Stimulated activated CD4-positive, alpha-beta T cell treated with anti-CD3 and anti-CD28 coated beads, Interleukin-12 subunit alpha, Interleukin-12 subunit beta, amount 100 ng/mL, for 4 hours (primary cell): ENCODE data around the gene UCKL1.
"Not testable (repeated sequence)": the region's sequence is repeated elsewhere in the genome, so short reads cannot be mapped to it uniquely, and the experiment has no call there.

Experiments used
- DNase-seq: peaks from one replicate; pipeline ENCODE4 v3.0.0-alpha.2; 2020

Gene UCKL1

DNA sequence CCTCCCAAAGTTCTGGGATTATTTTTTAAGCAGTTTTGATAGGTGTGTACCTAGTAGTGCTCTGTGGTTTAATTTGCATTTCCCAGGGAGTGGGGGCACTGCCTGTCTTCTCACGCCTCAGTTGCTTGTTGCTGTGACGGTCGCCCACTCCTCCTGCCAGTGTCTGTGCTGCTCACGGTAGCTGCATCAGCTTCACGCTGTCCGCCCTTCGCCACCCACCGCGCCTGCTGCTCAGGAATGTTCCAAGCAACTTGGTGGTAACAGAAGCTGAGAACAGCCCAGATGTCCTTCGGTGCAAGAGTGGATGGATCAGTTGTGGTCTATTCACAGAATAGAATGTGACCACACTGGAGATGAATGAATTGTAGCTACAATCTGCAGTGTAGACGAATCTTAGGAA lies 38.4 kb downstream of the UCKL1 start:
- no peak for DNase-seq

DNA sequence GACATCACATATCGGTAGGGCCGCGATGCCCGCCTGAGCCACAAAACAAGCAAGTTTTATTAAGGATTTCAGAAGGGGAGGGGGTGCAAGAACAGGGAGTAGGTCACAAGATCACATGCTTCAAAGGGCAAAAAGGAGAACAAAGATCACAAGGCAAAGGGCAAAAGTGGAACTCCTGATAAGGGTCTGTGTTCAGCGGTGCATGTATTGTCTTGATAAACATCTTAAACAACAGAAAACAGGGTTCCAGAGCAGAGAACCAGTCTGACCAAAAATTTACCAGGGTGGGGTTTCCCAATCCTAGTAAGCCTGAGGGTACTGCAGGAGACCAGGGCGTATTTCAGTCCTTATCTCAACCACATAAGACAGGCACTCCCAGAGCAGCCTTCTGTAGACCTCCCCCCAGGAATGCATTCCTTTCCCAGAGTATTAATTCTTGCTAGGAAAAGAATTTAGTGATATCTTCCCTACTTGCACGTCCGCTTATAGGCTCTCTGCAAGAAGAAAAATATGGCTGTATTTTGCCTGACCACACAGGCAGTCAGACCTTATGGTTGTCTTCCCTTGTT lies 39.8 kb downstream of the UCKL1 start:
- not testable (repeated sequence) for DNase-seq

DNA sequence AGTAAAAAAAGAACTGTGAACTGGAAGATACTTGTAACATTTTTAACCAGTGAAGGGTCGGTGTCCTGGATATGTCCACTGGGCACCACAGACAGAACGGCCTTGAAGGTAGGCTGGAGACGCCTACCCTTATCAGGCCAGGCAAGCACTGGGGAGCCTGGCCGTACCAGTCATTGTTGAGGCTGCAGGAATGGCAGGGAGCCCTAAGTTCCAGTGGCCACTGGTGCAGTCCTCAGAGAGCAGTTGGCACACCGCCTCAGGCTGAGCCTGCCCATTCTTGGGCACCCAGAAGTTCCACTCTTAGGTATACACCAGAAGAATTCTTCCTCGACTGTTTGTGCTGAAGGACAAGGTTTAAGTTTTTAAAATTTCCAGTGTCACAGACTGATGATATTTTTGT lies 40.7 kb downstream of the UCKL1 start:
- DNase-seq: no peak

DNA sequence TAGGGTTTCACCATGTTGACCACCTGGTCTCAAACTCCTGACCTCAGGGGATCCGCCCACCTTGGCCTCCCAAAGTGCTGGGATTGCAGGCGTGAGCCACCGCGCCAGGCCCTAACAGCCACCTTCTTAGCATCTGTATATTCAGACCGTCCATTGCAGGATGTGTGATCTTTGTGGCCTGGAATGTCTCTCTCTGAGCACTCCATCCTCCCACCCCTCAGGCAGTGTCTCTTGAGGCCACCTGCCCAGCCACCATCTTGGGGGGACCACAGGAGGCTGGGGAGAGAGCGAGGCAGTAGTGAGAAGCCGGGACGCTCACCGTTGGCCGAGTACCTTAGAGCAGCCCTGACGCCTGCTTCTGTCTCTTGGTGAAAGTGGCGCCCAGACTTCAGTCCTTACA lies 42.4 kb downstream of the UCKL1 start:
- no peak for DNase-seq

DNA sequence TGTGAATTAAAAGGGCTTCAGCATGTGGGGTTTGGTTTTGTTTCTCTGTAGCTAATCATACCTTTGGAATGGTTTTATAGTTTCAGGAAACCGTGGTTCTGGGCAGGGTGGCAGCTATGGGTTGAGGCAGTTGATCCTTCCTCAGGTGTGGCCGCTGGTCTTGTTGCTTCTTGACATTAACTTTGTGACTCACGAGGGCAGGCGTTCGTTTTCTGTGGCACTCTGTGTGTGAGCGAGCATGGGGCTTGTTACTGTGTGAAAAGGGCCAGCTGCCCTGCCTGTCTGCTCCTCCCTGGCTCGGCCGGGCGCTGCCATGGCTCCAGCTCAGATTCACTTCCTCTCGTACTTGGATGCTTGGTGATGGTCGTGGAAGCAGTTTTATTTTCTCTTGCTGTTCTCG lies 45.0 kb downstream of the UCKL1 start:
- no peak for DNase-seq

GRCh38 chr20:63908008-63908682 lies 48.1 kb downstream of the UCKL1 start:
- no peak for DNase-seq

DNA sequence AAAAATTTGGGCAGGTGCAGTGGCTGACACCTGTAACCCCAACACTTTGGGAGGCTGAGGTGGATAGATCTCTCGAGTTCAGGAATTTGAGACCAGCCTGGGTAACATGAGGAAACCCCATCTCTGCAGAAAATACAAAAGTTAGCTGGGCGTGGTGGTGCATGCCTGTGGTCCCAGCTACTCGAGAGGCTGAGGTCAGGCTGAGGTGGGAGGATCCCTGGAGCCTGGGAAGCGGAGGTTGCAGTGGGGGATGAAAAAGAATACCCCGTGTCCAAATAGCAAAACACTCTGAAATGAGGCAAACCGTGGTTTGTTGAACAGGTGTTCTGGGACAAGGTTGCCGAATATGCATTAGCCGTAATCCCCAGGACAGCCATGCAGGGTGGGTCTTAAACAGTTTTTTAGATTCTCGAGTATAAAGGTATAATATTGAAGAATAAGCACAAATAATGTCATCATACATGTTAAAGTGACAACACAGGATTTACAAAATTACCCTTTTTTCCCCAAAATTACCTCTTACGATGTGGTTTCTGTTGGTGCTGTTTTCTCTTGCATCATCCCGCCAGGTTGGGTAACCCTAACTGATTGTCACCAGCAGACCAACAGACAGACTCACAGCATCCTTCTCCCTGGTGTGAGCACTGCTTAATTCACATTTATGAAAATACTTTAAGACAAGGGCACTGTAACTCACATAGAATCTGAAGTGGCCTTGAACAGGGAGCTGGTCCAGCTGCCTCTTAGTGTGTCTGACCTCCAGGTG lies 52.2 kb downstream of the UCKL1 start:
- DNase-seq: no peak

DNA sequence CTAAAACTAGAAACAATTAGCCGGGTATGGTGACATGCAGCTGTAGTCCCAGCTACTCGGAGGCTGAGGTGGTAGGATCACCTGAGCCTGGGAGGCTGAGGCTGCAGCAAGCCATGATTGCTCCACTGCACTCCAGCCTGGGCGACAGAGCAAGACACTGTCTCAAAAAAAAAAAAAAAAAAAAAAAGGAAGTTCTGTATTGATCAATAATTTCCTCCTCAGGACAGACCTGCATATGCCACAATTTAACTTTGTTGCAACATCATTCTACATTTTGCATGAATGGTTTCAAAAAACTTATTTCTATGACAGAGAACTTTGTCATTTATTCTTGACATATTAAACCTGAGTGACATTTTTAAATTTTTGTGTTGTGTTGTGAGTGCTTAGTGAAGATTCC lies 55.8 kb downstream of the UCKL1 start:
- no peak for DNase-seq

- no peak for DNase-seq
Observed at GRCh38 chr20:63898882-63899558, 57.2 kb downstream of the UCKL1 start.

- no peak for DNase-seq
Observed at GRCh38 chr20:63897978-63898561, 58.1 kb downstream of the UCKL1 start.

- DNase-seq: no peak
Observed at GRCh38 chr20:63896264-63897105, 59.7 kb downstream of the UCKL1 start.

DNA sequence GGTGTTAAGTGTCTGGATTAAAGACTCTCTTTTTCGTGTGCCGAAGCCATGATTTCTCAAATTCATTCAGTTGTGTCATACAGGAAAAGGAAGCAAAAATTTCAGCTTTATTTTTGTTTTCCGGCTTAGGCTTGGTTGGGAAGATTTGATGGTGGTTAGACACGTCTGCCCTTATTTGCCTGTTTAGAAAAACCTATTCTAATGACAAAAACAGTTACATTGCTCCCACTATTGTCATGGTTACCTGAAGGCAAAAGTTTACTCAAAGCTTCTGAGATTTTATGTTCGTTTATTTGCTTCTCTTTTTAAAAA lies 60.3 kb downstream of the UCKL1 start:
- DNase-seq: no peak

DNA sequence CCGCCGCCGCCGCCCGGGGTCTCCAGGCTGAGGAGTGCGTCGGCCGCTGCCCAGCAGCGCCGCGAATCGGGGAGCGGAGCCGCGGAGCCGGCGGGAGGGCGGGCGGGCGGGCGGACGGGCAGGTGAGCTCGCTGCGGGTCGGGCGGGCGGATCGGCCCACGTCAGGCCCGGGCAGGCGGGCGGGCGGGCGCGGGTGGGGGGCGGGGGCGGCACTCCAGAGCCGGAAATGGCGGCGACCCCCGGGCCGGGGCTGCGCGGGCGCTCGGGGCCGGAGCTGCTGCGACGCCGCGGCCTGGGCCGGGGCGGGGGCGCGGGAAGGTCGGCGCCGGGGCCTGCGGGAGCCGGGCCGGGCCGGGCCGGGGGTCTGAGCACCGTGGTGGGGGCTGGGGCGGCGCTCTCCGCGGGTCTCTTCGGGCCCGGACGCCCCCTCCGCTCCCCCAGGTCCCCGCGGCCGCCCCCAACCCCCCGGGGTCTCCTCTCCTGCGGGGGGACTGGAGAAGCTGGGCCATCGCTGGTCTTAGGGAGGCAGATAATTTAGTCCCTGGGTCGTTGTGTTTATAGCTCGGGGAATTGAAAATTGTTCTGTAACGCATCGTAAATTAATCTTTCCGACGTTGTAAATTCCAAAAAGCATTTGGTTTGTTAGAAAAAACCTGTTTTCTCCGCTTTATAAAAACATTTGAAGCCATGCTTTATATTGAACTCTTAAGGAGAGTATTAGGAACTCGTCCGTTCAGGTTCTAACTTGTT lies 60.8 kb downstream of the UCKL1 start:
- DNase-seq: no peak

DNA sequence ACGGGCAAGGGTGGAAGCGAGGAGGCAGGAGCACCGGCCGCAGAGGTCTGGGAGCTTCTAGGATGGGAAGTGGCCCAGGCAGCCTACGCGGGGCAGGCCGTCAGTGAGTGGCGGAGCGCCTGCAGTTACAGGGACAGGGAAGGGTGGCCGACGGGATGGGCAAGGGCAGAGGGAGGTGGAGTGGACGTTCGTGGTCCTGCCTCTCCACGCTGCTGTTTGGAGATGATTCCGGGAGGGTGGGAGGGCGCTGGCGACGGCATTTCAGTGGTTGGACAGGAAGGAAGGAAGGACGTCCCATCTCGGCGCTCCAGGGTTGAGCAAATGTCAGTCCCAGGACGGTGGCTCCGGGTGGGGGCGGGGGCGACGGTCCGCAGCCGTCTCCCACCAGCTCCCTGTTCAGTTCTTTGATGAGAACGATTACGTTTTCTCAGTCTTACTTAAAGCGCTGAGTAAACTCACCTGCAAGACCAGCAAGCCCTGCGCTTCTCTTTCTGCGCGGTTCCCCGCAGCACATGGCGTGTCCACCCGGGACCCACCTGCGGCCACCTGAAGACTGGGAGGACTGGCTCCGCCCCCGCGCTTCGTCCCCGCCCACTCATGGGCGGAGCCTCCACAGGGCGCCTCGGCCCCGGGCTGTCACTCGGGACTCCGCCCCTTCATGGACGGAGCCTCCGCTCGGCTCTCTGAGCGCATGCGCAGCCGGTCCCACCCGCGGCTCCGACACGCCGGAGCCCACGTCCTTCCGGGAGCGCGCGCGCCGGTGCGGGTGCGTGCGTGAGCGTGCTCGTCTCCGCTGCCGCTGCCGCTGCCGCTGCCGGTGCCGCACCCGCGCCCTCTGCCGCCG lies 61.6 kb downstream of the UCKL1 start, which contains the start of gene DNAJC5:
Gene DNAJC5 (plus strand): TSS at position 769 of the 844 bp plus-strand sequence. CDS start 33,220 bp downstream, outside the sequence.
- DNase-seq: peak; percentile 95

DNA sequence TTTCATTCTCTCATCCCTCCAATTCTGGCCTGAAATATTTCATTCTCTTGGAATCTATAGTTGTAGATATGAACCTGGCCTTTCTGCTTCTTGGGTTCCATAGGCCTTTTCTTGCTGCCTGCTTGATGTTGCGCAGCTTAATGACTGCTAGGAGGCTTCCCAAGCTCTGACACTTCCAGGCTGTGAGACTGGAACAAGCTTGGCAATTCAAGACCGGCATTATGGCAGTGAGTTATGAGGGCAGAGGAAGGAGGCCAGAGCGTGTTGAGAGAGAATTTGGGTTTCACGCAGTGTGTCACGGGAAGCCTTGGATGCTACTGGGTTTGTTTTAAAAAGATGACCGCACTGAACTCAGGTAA lies 62.2 kb downstream of the UCKL1 start:
- no peak for DNase-seq

- DNase-seq: no peak
Observed at GRCh38 chr20:63892402-63892801, 63.8 kb downstream of the UCKL1 start.

DNA sequence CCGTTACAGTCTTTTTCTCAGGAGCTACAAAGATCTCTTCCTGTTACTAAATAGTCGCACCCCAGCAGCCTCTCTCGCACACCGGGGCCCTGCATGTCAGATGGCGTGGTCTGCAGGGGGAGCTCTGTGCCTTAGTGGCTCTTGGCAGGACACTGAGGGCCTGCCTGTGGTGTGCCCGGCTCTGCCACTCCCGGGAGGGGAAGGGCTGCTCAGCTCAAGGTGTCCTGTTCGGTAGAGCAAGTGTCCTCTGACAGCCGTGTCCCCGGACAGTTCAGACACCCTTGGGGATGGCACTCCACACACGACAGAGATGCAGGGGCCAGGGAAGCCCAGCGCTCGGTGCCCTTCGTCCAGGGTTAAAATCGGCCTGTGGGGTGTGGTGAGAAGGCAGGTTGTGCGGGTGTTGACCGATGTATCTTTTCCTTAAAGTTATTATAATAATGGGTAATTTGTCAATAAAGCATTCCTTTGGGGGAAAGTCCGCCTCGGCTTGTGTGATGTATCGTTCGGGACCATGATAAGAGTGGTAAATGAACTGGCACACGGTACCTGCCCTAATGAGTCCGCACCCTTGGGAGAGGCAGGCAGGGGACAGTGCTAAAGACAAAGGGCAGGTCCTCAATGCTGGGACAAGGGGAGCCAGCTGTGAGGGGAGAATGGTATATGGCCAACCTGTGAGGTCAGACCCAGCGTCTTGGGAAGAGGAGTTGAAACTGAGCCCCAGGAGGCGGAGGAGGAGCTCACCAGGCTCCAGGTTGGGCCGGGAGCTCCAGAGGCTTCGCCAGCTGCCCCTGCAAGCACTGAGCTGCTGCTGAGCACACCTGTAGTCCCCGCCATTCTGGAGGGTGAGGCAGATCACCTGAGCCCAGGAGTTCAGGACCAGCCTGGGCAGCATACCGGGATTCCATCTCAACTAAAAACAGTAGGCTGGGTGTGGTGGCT lies 64.9 kb downstream of the UCKL1 start:
- no peak for DNase-seq

DNA sequence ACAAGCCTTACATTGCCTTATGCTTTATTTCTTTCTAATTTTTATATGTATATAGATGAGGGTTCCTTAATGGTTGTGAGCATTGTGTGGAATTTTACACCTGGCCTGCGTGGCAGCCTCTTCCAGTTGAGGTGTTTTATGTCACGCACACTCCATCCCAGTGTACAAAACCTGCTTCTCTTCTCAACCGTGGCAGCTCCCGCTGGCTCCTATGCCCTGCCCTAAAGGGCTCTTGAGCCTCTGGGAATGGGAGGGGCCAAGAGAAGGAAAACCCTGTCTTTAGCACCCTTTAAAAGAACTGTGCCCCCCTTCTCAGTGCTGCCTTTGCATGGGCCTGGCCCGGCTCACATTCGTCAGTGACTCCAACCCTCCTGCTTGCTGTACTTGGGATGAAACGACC lies 65.6 kb downstream of the UCKL1 start:
- DNase-seq: no peak

GRCh38 chr20:63890201-63890576 lies 66.0 kb downstream of the UCKL1 start:
- DNase-seq: no peak
